Measurements from ENCODE around the gene ZNF227. TPM values are rescaled to one million over a fixed set of nuclear protein-coding genes. Genes with fewer than 3 reads are reported as not detected.

ZNF227 gene
- total RNA-seq, 1 experiment from 2014 or later = 25.9 TPM

- Histone ChIP-seq H3K9me3 (peaks cover 20% of the 10 kb centered on the region), H3K4me1 (0 out of 2 replicates have a peak, but pooled peaks cover 4% of the 10 kb centered on the region), H3K4me3 (ENCODE audit: low read depth, low read length) (no peak overlapping the region), H3K36me3 (ENCODE audit: control insufficient read depth, insufficient read depth, low read length) (no peaks in the 10 kb centered on the region), H3K27me3 (replicated peaks; ENCODE audit: control insufficient read depth, insufficient read depth, low read length) (no peaks in the 10 kb centered on the region)
- H3K27me3 Mint-ChIP-seq (ENCODE audit: insufficient read depth, unreplicated experiment) = no peaks in the 10 kb centered on the region
- TF ChIP-seq CTCF (IDR thresholded peaks at IDR 0.05; ENCODE audit: insufficient read depth in 1 of 2, low read depth in 1 of 2, low read length in 1 of 2, severe bottlenecking in 1 of 2, unreplicated experiment in 1 of 2) = no peak
- intact Hi-C loops (cut with micrococcal nuclease; ENCODE audit: unreplicated experiment) = loop anchor here (1.0 kb wide), 1 partner anchor 42 kb away; the partner anchor contains the start of gene ZNF227
- POLR2A ChIA-PET = no interaction called here
- H3K27ac Mint-ChIP-seq (ENCODE audit: unreplicated experiment) = peak overlapping the region; percentile 60
- DNase-seq = peak in 1 of 2 experiments; percentile 61
- H3K9me3 Mint-ChIP-seq (ENCODE audit: unreplicated experiment) = peaks cover 82% of the 10 kb centered on the region
- no TSS peak for BruUV-seq (replicated peaks)
- peak overlapping the region; percentile 30 for H3K4me3 Mint-ChIP-seq (ENCODE audit: unreplicated experiment)
- H3K4me1 Mint-ChIP-seq (ENCODE audit: low read depth, unreplicated experiment) = peaks cover 12% of the 10 kb centered on the region
- H3K36me3 Mint-ChIP-seq (ENCODE audit: insufficient read depth, unreplicated experiment) = peaks cover 18% of the 10 kb centered on the region
- CTCF ChIA-PET = no interaction called here
Measured at GRCh38 chr19:44254496-44254895, 42.2 kb downstream of the ZNF227 start.

GRCh38 chr19:44255705-44256411, 43.5 kb downstream of the ZNF227 start:
- H3K36me3 ChIP-seq (ENCODE audit: control insufficient read depth, insufficient read depth, low read length) = no peaks in the 10 kb centered on the region
- Mint-ChIP-seq H3K36me3 (ENCODE audit: insufficient read depth, unreplicated experiment) (peaks cover 7% of the 10 kb centered on the region), H3K4me1 (ENCODE audit: low read depth, unreplicated experiment) (peaks cover 18% of the 10 kb centered on the region), H3K9me3 (ENCODE audit: unreplicated experiment) (peaks cover 68% of the 10 kb centered on the region), H3K27ac (ENCODE audit: unreplicated experiment) (no peak overlapping the region), H3K27me3 (ENCODE audit: insufficient read depth, unreplicated experiment) (no peaks in the 10 kb centered on the region), H3K4me3 (ENCODE audit: unreplicated experiment) (no peak overlapping the region)
- peaks cover 4% of the 10 kb centered on the region; the same call in 1 of the 2 replicates for H3K4me1 ChIP-seq
- H3K27me3 ChIP-seq (replicated peaks; ENCODE audit: control insufficient read depth, insufficient read depth, low read length) = no peaks in the 10 kb centered on the region
- CTCF ChIA-PET = no interaction called here
- BruUV-seq (replicated peaks) = no TSS peak
- peaks cover 16% of the 10 kb centered on the region for H3K9me3 ChIP-seq
- no peak for TF ChIP-seq CTCF (IDR thresholded peaks at IDR 0.05; ENCODE audit: insufficient read depth in 1 of 2, low read depth in 1 of 2, low read length in 1 of 2, severe bottlenecking in 1 of 2, unreplicated experiment in 1 of 2)
- intact Hi-C loops (cut with micrococcal nuclease; ENCODE audit: unreplicated experiment) = no loop called here
- POLR2A ChIA-PET = no interaction called here
- DNase-seq = no peak
- H3K4me3 ChIP-seq (ENCODE audit: low read depth, low read length) = no peak overlapping the region

DNA sequence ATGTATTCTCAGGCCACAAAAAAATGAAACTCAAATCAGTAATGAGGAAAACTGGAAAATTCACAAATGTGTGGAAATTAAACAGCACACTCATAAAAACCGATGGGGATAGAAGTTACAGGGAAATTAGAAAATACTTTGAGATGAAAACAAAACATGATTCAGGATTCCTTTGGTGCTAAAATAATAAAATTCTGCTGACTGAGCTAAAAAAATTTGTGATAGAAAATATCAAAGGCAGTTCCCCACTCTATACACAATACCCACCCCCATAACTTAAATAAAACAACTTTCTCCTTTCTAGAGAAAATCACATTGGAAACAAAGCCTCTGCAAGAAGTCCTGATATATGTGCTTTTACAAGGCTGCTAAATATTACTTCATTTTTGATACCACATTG, 45.8 kb downstream of the ZNF227 start:
- DNase-seq = no peak
- intact Hi-C loops (cut with micrococcal nuclease; ENCODE audit: unreplicated experiment) = no loop called here
- TF ChIP-seq CTCF (IDR thresholded peaks at IDR 0.05; ENCODE audit: insufficient read depth in 1 of 2, low read depth in 1 of 2, low read length in 1 of 2, severe bottlenecking in 1 of 2, unreplicated experiment in 1 of 2) = no peak
- Mint-ChIP-seq H3K27me3 (ENCODE audit: insufficient read depth, unreplicated experiment) (no peaks in the 10 kb centered on the region), H3K4me3 (ENCODE audit: unreplicated experiment) (no peak overlapping the region), H3K36me3 (ENCODE audit: insufficient read depth, unreplicated experiment) (peaks cover 6% of the 10 kb centered on the region), H3K9me3 (ENCODE audit: unreplicated experiment) (peaks cover 46% of the 10 kb centered on the region), H3K27ac (ENCODE audit: unreplicated experiment) (no peak overlapping the region), H3K4me1 (ENCODE audit: low read depth, unreplicated experiment) (peaks cover 18% of the 10 kb centered on the region)
- ChIA-PET CTCF (no interaction called here), POLR2A (no interaction called here)
- Histone ChIP-seq H3K4me3 (ENCODE audit: low read depth, low read length) (no peak overlapping the region), H3K9me3 (peaks cover 13% of the 10 kb centered on the region), H3K36me3 (ENCODE audit: control insufficient read depth, insufficient read depth, low read length) (no peaks in the 10 kb centered on the region), H3K4me1 (peaks cover 4% of the 10 kb centered on the region; the same call in 1 of the 2 replicates), H3K27me3 (replicated peaks; ENCODE audit: control insufficient read depth, insufficient read depth, low read length) (no peaks in the 10 kb centered on the region)
- BruUV-seq (replicated peaks) = no TSS peak

All from Caco-2 (cell line).